DOHH2 (cell line): ENCODE results near the gene CDC37.
"Not testable (repeated sequence)": the region's sequence is repeated elsewhere in the genome, so short reads cannot be mapped to it uniquely, and the experiment has no call there.

Source experiments
- H3F3A ChIP-seq: fragments of 200-600 bp; sonication (generic), shearing (Covaris generic); 2 replicates; pipeline ENCODE4 v1.6.0; 2016; ENCODE audit warnings: antibody characterized with exemption, mild to moderate bottlenecking; ENCODE audit not compliant: control insufficient read depth, insufficient read depth
- H3K27ac ChIP-seq: fragments of 200-600 bp; sonication (generic); 2 replicates; pipeline ENCODE4 v1.5.1; 2014; ENCODE audit warnings: low read depth, mild to moderate bottlenecking, low read length, moderate library complexity
- H3K27me3 ChIP-seq: fragments of 200-600 bp; sonication (generic); 2 replicates; pipeline ENCODE4 v1.6.1; 2014; ENCODE audit warnings: mild to moderate bottlenecking, low read length, mixed read lengths; ENCODE audit not compliant: control insufficient read depth
- H3K36me3 ChIP-seq: fragments of 200-600 bp; sonication (generic); 2 replicates; pipeline ENCODE4 v1.6.1; 2014; ENCODE audit warnings: mild to moderate bottlenecking, low read length, moderate library complexity, mixed read lengths; ENCODE audit not compliant: control insufficient read depth
- H3K4me1 ChIP-seq: fragments of 200-600 bp; sonication (generic); 2 replicates; pipeline ENCODE4 v1.6.1; 2014; ENCODE audit warnings: mild to moderate bottlenecking, low read length, mixed read lengths; ENCODE audit not compliant: control insufficient read depth
- H3K4me2 ChIP-seq: fragments of 200-600 bp; sonication (generic); 2 replicates; pipeline ENCODE4 v1.6.0; 2014; ENCODE audit warnings: mild to moderate bottlenecking, low read length, moderate library complexity
- H3K4me3 ChIP-seq: fragments of 200-600 bp; sonication (generic); 2 replicates; pipeline ENCODE4 v1.5.1; 2014; ENCODE audit warnings: mild to moderate bottlenecking, low read length, mixed read lengths
- H3K79me2 ChIP-seq: fragments of 200-600 bp; sonication (generic); 2 replicates; pipeline ENCODE4 v1.6.1; 2014; ENCODE audit warnings: mild to moderate bottlenecking, low read length, mixed read lengths; ENCODE audit not compliant: control insufficient read depth
- H3K9me2 ChIP-seq: fragments of 200-600 bp; sonication (generic); replicated peaks from 2 replicates; pipeline ENCODE4 v1.6.1; 2014; ENCODE audit warnings: mild to moderate bottlenecking, low read length, mixed read lengths; ENCODE audit not compliant: control insufficient read depth
- H3K9me3 ChIP-seq: fragments of 200-600 bp; sonication (generic); 2 replicates; pipeline ENCODE4 v1.6.1; 2014; ENCODE audit warnings: antibody characterized with exemption, low read length, mixed read lengths; ENCODE audit not compliant: control insufficient read depth, insufficient read depth
- H4K20me1 ChIP-seq: fragments of 200-600 bp; sonication (generic); 2 replicates; pipeline ENCODE4 v1.6.0; 2014; ENCODE audit warnings: low read depth, mild to moderate bottlenecking, antibody characterized with exemption, low read length, moderate library complexity; ENCODE audit not compliant: control insufficient read depth, insufficient read depth
- EZH2phosphoT487 ChIP-seq: fragments of 200-600 bp; sonication (generic); IDR thresholded peaks from 2 replicates; pipeline ENCODE4 v1.6.1; 2017; ENCODE audit warnings: borderline replicate concordance, mild to moderate bottlenecking, antibody characterized with exemption, low read length, moderate library complexity, mixed read lengths
- TF ChIP-seq, protein P1 (sequence below): fragments of 200-600 bp; sonication (generic); IDR thresholded peaks from one replicate; pipeline ENCODE4 v1.5.1; 2014; ENCODE audit warnings: antibody characterized with exemption, mild to moderate bottlenecking, low read depth, low read length; ENCODE audit not compliant: poor library complexity, severe bottlenecking

Gene CDC37

DNA sequence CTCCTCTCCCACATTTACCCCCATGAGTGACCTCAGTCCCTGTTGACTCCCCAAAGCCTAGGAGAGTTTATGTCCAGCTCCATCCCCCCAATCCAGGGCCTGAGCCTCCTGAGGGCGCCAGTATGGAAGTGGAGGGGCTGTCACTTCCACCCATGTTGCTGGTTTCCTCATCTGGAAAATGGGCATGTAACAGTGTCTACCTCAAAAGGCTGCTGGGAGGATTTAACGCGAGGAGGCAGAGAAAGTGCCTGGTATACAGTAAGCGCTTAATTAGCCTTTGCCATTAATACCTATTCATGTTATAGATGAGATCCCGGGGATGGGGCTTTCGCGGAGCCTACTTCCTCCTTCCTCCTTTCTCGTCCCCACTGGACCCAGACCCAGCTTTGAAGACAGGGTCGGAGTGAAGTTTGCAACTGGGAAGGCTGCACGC is 23.4 kb downstream of the CDC37 start:
- H3K9me2 ChIP-seq = no peaks in the 10 kb centered on the region
- H3K27ac ChIP-seq = peak overlapping the region; percentile 49
- peak overlapping the region; percentile 98 for H3K4me3 ChIP-seq
- H3K9me3 ChIP-seq = no peaks in the 10 kb centered on the region
- H4K20me1 ChIP-seq = no peaks in the 10 kb centered on the region
- H3K36me3 ChIP-seq = peaks cover 22% of the 10 kb centered on the region
- H3K4me2 ChIP-seq = peak overlapping the region; percentile 85
- no peaks in the 10 kb centered on the region for H3K27me3 ChIP-seq
- H3K4me1 ChIP-seq = peaks cover 18% of the 10 kb centered on the region
- H3K79me2 ChIP-seq = peaks cover 28% of the 10 kb centered on the region
- no peak for TF ChIP-seq EZH2phosphoT487
- TF ChIP-seq, protein P1, sequence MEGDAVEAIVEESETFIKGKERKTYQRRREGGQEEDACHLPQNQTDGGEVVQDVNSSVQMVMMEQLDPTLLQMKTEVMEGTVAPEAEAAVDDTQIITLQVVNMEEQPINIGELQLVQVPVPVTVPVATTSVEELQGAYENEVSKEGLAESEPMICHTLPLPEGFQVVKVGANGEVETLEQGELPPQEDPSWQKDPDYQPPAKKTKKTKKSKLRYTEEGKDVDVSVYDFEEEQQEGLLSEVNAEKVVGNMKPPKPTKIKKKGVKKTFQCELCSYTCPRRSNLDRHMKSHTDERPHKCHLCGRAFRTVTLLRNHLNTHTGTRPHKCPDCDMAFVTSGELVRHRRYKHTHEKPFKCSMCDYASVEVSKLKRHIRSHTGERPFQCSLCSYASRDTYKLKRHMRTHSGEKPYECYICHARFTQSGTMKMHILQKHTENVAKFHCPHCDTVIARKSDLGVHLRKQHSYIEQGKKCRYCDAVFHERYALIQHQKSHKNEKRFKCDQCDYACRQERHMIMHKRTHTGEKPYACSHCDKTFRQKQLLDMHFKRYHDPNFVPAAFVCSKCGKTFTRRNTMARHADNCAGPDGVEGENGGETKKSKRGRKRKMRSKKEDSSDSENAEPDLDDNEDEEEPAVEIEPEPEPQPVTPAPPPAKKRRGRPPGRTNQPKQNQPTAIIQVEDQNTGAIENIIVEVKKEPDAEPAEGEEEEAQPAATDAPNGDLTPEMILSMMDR = no peak
- H3F3A ChIP-seq = peaks cover under 1% of the 10 kb centered on the region; the same call in 1 of the 2 replicates

DNA sequence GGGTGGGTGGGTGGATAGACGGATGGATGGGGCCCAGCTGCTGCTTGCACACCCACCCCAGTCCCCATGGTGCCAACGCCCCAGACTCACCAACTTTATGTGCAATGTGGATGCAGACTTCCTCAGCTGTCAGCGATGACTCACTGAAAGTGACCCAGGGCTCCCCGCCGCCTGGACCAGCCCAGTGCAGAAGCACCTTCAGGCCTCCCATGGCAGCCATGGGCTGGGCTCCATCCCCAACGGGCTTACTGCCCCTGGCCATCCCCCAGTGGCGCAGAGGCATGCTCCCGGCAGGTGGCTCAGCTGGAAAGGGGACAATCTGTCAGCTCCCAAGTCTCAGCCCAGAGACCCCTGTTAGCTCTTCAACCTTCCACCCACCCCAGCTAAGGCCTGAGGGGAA is 25.2 kb downstream of the CDC37 start:
- H4K20me1 ChIP-seq = no peaks in the 10 kb centered on the region

DNA sequence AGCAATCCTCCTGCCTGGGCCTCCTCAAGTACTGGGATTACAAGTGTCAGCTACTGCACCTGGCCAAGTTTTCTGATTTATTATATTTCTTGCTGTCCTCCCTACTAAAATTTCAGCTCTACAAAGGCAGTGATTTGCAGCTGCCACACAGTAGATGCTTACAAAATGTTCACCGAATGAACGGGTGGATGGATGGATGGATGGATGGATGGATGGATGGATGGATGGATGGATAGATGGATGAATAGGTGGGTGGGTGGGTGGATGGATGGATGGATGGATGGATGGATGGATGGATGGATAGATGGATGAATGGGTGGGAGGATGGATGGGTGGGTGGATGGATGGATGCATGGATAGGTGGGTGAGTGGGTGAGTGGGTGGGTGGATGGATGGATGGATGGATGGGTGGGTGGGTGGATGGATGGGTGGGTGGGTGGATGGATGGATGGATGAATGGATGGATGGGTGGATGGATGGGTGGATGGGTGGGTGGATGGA is 26.2 kb downstream of the CDC37 start:
- H4K20me1 ChIP-seq, H3K9me3 ChIP-seq, H3F3A ChIP-seq, H3K27me3 ChIP-seq, H3K4me2 ChIP-seq, H3K27ac ChIP-seq, H3K4me3 ChIP-seq, H3K9me2 ChIP-seq: not testable (repeated sequence)
- Histone ChIP-seq H3K36me3 (peaks cover 33% of the 10 kb centered on the region), H3K4me1 (peaks cover 32% of the 10 kb centered on the region), H3K79me2 (peaks cover 31% of the 10 kb centered on the region)

More for the DNA sequence above, 25.2 kb downstream of the CDC37 start:
- TF ChIP-seq, protein P1 = no peak
- TF ChIP-seq EZH2phosphoT487 = no peak
- Histone ChIP-seq H3K79me2 (peaks cover 31% of the 10 kb centered on the region), H3K4me1 (peaks cover 32% of the 10 kb centered on the region), H3K4me2 (no peak overlapping the region), H3K36me3 (peaks cover 29% of the 10 kb centered on the region), H3K9me2 (no peaks in the 10 kb centered on the region), H3F3A (peaks cover 3% of the 10 kb centered on the region; the same call in 1 of the 2 replicates), H3K4me3 (no peak overlapping the region), H3K27me3 (no peaks in the 10 kb centered on the region), H3K27ac (no peak overlapping the region), H3K9me3 (no peaks in the 10 kb centered on the region)

DNA sequence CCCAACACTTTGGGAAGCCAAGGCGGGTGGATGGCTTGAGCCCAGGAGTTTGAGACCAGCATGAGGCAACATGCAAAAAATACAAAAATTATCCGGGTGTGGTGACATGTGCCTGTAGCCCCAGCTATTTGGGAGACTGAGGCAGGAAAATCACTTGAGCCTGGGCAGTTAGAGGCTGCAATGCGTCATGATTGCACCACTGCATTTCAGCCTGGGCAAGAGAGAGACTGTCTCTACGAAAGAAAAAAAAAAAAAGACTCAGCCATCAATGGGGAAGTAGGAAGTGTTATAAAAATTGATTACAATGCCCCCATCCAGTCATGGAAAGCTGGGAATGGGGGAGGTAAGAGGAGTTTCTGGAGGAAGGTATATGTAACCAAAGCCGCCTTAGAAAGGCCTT is 28.4 kb downstream of the CDC37 start:
- Histone ChIP-seq H3K36me3 (peaks cover 34% of the 10 kb centered on the region), H3K4me2 (peak overlapping the region; percentile 43), H4K20me1 (no peaks in the 10 kb centered on the region), H3K4me1 (peaks cover 24% of the 10 kb centered on the region), H3K79me2 (peaks cover 25% of the 10 kb centered on the region), H3K27ac (no peak overlapping the region), H3K4me3 (peak overlapping the region; percentile 20; the same call in 1 of the 2 replicates), H3K9me3 (no peaks in the 10 kb centered on the region), H3K9me2 (no peaks in the 10 kb centered on the region), H3K27me3 (no peaks in the 10 kb centered on the region), H3F3A (peaks cover 3% of the 10 kb centered on the region; the same call in 1 of the 2 replicates)
- TF ChIP-seq EZH2phosphoT487 = no peak
- TF ChIP-seq, protein P1 = no peak
